ENCODE results near the gene AXIN1. TPM values are rescaled to one million over a fixed set of nuclear protein-coding genes. Genes with fewer than 3 reads are reported as not detected.

AXIN1 gene
- total and polyA plus RNA-seq, 9 of the 15 experiments (the other 6 are each of a cell fraction or from before 2014, with no cell fraction given), result 0.42 to 58.0 (median 25.9) TPM

GRCh38 chr16:351804-352520 lies 561 bp downstream of the AXIN1 start:
- Histone ChIP-seq H3K4me1 (replicated peaks in 1 of 2; ENCODE audit: control insufficient read depth in 2 of 2, insufficient read depth in 2 of 2, low read length in 2 of 2) (peaks cover 26 to 34% of the 10 kb centered on the region in 2 experiments), H3K4me2 (ENCODE audit: insufficient read depth, low read length) (peak overlapping the region; percentile 86), H3K9me1 (ENCODE audit: control insufficient read depth, insufficient read depth, low read length) (peaks cover 3% of the 10 kb centered on the region), H3K27ac (ENCODE audit: extremely low read depth, low read depth, low read length) (peak overlapping the region; percentile 81), H3K4me3 (peak overlapping the region; percentile 78), H3K9ac (ENCODE audit: insufficient read depth in 1 of 2, low read depth in 2 of 2, low read length in 2 of 2) (peak overlapping the region; percentile 81 to 98), H3K9me3 (replicated peaks; ENCODE audit: control insufficient read depth, insufficient read depth, low read depth, low read length) (no peaks in the 10 kb centered on the region), H3K79me2 (ENCODE audit: control insufficient read depth, insufficient read depth, low read length) (peaks cover 52% of the 10 kb centered on the region), H4K20me1 (replicated peaks; ENCODE audit: control insufficient read depth, insufficient read depth, low read length) (no peaks in the 10 kb centered on the region; the same call in 1 of the 2 replicates), H3K36me3 (ENCODE audit: control insufficient read depth, insufficient read depth, low read length) (peaks cover 36% of the 10 kb centered on the region), H2AFZ (ENCODE audit: low read depth, low read length) (no peak overlapping the region), H3K27me3 (ENCODE audit: control insufficient read depth in 2 of 2, insufficient read depth in 2 of 2, low read length in 2 of 2) (no peaks in the 10 kb centered on the region)
- ATAC-seq (peak; percentile 7), DNase-seq (ENCODE audit: extremely low read depth in 1 of 4, low spot score in 3 of 4) (peak in 1 of 4 experiments; percentile 81), FAIRE-seq (no peak)
- in situ Hi-C loops (cut with MboI) (no loop called here), intact Hi-C loops (cut with micrococcal nuclease) (loop anchor here (5.0 kb wide), 1 partner anchor 115 kb away; no protein-coding TSS in a partner anchor)
- POLR2A ChIA-PET, result interaction anchor here (0.6 to 1.6 kb wide), 8 partner anchors 9 to 156 kb away, joined by 3 to 12 read pairs (median 3); no protein-coding TSS in a partner anchor
- CTCF ChIA-PET (ENCODE audit: low intra/inter-chr PET ratio), result interaction anchor here (0.6 to 0.7 kb wide), 2 partner anchors 135 to 419 kb away, joined by 3 to 4 read pairs; no protein-coding TSS in a partner anchor
- under 1% methylated on average over 30 of the region's 95 CpGs for whole genome bisulfite sequencing (ENCODE audit: insufficient coverage, low coverage, missing lambda C conversion rate)
- no TSS peak for BruUV-seq (replicated peaks)
- no peak for TF ChIP-seq GMEB1 (CRISPR knock-in tag; IDR thresholded peaks at IDR 0.05)
- TF ChIP-seq POLR2G (IDR thresholded peaks at IDR 0.05; ENCODE audit: low read depth, low read length), result peak; percentile 61; the same call in 1 of the 2 replicates
- TF ChIP-seq MBD1 (CRISPR knock-in tag; IDR thresholded peaks at IDR 0.05), result no peak
- no peak for TF ChIP-seq ZBTB8A (IDR thresholded peaks at IDR 0.05; ENCODE audit: partially characterized antibody)
- no peak for TF ChIP-seq GTF3C2 (IDR thresholded peaks at IDR 0.05; ENCODE audit: borderline replicate concordance, extremely low read depth, insufficient read length)
- TF ChIP-seq CBX3 (IDR thresholded peaks at IDR 0.05; ENCODE audit: borderline replicate concordance in 1 of 2, low read length in 2 of 2), result no peak
- peak; percentile 56 for TF ChIP-seq FUS (optimal IDR thresholded peaks at IDR 0.05; ENCODE audit: low read depth, low read length)
- no peak for TF ChIP-seq KDM2B (CRISPR knock-in tag; IDR thresholded peaks at IDR 0.05)
- TF ChIP-seq NFE2L1 (tag; IDR thresholded peaks at IDR 0.05; ENCODE audit: borderline replicate concordance, low read depth), result no peak
- TF ChIP-seq KAT2B (IDR thresholded peaks at IDR 0.05; ENCODE audit: low read depth, low read length), result no peak
- TF ChIP-seq ZC3H8 (IDR thresholded peaks at IDR 0.05), result no peak
- TF ChIP-seq FOXK2 (conservative IDR thresholded peaks at IDR 0.05 in 1 of 2, IDR thresholded peaks at IDR 0.05 in 1 of 2; ENCODE audit: low read depth in 2 of 2), result no peak
- no peak for TF ChIP-seq NR2C1 (IDR thresholded peaks at IDR 0.05)
- no peak for TF ChIP-seq NR2C1 (tag; IDR thresholded peaks at IDR 0.05)

All from K562 (cell line).